Measurements from ENCODE around the gene JAG2.

Gene JAG2

DNA sequence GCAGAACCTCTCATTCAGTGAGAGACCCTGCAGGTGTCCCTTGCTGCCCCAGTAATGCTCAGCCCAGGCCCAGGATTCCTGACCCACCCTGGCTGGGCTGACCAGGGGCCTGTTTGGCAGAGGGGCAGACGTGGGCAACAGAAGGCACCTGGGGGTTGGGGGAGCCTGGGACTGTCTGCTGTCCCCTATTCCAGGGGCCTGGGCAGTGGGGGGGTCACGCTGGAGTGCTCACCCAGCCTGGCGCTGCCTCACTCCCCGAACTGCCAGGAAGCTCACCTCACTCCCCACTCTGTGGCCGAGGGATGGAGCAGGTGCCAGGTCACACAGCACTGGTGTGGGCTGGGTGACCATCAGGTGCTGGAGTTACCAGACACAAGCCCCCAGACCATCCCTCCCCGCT, 35.1 kb upstream of the JAG2 start:
- in situ Hi-C loops (cut with HindIII; ENCODE audit: low sequenced_read_pairs): no loop called here

DNA sequence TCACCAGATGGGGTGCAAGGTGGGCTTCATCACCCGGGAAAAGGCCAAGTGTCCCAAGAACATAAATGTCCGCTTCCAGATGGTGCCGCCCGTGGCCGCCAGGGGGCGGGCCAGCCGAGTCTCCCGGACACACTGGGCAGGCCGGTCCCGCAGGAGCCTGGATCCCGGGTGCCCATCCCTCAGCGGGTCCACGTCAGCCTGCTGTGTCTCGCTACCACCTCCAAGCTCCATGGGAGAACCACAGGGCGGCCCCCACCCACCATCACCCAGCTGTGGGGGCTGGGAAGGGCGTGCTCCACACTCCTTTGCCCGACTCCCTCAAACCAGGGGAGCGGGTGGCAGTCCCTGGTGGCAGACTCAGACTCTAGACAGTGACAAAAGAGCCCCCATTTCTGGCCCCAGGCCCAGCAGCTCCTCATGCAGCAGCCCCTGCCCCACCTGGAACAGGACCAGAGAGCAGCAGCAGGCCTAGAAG, 34.5 kb upstream of the JAG2 start:
- in situ Hi-C loops (cut with HindIII; ENCODE audit: low sequenced_read_pairs): no loop called here

- in situ Hi-C loops (cut with HindIII; ENCODE audit: low sequenced_read_pairs): no loop called here
Observed at GRCh38 chr14:105201925-105202513, 33.4 kb upstream of the JAG2 start.

DNA sequence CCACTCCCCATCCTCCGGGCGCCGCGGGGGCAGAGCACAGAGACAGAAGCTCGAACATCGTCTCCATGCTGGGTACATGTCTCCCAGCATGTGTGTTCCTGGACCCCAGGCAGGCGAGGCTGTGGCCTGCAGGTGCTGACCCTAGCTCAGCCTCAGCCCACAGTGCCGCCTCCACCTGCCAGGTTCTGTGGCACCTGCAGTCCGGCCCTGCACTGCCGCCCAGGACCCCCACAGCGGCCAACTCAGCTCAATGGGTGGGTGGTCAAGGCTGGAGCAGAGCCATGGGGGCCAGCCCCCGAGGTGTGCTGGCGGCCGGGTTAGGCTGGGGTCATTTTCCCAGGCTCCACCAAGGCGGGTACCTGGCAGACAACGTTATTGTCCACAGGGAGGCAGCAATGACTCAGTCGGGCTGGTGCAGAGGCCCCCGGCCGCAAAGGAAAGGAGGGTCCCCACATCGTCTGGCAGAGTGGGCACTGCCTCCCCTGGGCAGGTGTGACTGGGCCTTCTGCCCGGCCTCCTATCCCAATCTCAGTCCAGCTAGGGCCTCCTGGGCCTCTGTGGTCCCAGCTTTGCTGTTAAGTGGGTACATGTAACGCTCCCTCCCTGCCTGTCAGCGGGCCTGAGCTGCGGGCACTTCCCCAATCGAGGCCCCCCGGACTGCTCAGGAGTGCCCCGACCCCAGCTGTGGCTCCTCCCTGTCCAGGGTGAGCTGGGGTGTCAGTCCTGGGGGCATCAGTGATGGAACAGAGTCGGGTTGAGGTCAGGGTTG, 32.8 kb upstream of the JAG2 start:
- in situ Hi-C loops (cut with HindIII; ENCODE audit: low sequenced_read_pairs): no loop called here

DNA sequence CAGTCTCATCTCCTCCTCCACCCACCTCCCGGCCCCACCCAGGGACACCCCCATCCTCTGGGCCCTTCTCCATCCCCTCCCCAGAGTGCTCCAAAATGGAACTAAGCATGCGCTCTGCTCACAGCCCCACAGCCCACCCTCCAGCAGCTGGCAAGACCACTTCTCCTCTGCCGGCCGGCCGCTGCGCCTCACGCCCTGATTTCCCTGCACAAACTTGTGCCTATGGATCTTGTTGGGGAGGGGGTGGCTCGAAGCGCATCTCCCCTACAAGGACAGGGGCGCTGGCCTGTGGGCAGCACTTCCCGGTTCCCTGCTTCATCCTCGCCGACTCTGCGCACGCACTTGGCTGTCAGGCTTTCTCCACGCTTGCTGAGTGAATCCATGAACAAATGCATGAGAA, 32.1 kb upstream of the JAG2 start:
- in situ Hi-C loops (cut with HindIII; ENCODE audit: low sequenced_read_pairs): no loop called here

DNA sequence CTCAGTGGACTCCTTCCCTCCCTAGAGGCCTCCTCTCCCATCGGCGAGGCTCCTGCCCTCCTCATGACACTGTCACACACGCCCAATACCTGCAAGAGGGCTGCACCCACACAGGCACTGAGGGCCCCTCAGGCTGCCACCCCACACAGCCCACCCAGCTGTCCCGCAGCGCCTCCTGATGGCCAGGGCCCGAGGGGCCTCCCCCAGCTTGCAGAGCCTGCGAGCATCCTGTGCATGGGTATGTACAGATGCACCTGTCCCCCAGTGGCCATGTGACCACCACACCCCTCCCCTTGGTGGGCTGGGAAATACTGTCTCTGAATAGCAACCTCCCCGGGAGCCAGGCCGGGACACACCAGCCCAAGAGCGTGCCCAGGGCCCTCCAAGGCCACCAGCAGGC, 31.5 kb upstream of the JAG2 start:
- in situ Hi-C loops (cut with HindIII; ENCODE audit: low sequenced_read_pairs): no loop called here

DNA sequence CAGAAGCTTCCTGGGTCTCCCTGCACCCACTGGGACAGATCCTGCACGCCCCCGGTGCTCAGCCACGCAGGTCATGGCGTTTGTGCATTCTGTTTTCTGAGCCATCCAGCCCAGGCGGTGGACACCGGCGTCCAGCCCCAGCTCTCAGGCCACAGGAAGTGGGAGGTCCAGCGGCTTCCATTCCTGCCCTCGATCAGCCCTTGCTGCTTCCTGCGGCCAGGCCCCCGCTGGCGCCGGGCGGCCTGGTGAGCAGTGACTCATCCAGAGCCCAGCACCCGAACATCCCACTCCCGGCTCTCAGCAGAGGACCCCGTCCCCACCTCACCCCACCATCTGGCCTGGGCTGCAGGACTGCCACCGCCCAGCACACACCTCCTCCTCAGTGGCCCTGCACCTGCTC, 30.5 kb upstream of the JAG2 start:
- in situ Hi-C loops (cut with HindIII; ENCODE audit: low sequenced_read_pairs): no loop called here

GRCh38 chr14:105198588-105198987, 30.0 kb upstream of the JAG2 start:
- in situ Hi-C loops (cut with HindIII; ENCODE audit: low sequenced_read_pairs): no loop called here

DNA sequence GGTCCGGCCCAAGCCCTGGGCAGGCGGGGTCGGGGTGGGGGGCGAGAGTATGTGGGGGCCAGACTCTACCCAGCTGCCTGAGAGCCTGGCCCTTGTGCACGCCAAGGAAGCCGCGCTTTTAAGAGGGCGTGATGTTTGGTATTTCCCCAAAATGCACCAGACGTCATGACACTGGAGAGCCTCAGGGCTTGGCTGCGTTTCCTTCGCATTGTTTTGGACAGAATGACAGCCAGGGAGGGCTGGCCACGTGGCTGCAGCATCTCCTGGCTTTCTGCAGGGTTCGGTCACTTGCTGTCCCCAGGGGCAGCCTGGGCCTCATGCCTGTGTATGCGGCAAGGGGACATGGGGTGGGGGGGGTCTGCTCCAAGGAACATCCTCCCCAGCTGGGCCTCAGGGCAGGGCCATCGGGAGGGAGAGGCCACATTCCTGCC, 28.6 kb upstream of the JAG2 start:
- in situ Hi-C loops (cut with HindIII; ENCODE audit: low sequenced_read_pairs): no loop called here

DNA sequence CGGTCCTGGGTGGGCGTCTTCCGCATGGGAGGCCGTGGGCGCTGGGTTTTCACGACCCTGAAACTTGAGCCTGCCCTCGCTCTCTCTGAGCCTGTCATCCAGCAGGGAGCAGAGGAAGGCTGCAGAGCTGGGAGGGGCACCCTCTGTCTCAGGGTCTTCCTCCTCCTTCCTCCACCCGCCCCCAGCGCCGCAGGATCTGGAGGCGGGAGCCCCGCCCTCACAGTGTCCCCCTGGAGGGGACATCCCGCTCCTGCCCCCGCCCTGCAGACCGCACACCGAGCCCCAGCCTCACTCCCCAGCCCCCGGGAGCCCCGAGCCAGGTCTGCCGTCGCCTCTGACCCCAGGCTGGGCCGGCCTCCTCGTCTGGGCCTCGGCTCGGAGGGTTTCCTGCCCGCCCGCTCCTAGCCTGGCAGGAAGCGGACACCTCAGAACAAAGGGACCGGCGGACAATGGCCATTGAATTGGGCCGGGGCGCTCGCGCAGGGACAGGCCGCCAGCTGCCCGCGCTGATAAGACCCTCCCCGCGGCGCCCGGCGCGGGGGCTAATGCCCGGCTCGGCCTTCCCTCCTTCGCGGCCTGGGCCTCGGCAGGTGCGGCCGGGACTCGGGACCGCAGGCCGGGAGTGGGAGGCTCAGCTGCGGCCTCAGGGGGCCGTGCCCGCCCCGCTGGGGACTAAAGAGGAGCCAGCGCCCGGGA, 27.8 kb upstream of the JAG2 start:
- in situ Hi-C loops (cut with HindIII; ENCODE audit: low sequenced_read_pairs): no loop called here

DNA sequence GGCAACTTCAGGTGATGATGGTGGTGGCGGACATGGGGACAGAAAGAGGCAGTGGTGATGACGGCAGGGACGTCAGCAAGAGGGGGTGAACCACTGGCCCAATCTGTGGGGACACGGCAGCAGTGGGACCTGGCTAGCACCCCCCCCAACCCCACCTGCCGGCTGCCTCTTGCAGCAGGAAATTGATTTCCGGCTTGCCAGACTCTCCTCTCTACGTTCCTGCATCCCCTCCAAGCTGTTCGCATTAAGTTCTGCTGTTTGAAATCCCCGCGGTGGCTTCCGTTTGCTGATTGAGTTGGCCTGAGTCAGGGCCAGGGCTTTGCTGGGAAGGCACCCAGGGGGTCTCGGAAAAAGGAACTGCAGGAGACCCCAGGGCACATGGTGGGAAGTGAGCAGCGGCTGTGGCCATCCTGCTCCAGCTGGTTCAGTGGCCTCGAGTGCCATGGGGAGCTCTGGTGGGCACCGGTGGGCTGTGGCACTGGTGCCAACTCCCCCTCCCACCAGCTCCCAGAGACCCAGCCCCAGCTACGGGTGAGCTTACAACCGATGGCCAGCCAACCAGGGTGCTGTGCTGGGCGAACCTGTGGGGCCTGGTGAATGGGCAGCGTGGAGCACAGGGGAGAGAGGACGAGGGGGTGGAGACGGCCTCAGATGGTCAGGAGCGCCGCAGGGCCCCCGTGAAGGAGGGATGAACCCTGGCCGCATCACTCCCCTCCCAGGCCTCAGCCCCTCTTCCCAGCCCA, 27.1 kb upstream of the JAG2 start:
- in situ Hi-C loops (cut with HindIII; ENCODE audit: low sequenced_read_pairs): no loop called here

DNA sequence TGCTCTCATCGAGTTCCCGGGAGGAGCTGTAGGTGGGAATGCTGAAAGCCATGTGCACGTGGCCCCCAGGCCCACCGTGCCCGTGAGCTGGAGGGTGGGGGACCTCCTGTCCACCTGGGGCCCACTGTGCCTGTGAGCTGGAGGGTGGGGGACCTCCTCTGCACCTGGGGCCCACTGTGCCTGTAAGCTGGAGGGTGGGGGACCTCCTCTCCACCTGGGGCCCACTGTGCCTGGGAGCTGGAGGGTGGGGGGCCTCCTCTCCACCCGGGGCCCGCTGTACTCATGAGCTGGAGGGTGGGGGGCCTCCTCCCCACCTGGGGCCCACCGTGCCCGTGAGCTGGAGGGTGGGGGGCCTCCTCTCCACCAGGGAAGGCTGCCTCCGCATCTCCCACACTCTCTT, 26.5 kb upstream of the JAG2 start:
- in situ Hi-C loops (cut with HindIII; ENCODE audit: low sequenced_read_pairs): no loop called here

GRCh38 chr14:105193916-105194782, 25.6 kb upstream of the JAG2 start:
- in situ Hi-C loops (cut with HindIII; ENCODE audit: low sequenced_read_pairs): no loop called here

DNA sequence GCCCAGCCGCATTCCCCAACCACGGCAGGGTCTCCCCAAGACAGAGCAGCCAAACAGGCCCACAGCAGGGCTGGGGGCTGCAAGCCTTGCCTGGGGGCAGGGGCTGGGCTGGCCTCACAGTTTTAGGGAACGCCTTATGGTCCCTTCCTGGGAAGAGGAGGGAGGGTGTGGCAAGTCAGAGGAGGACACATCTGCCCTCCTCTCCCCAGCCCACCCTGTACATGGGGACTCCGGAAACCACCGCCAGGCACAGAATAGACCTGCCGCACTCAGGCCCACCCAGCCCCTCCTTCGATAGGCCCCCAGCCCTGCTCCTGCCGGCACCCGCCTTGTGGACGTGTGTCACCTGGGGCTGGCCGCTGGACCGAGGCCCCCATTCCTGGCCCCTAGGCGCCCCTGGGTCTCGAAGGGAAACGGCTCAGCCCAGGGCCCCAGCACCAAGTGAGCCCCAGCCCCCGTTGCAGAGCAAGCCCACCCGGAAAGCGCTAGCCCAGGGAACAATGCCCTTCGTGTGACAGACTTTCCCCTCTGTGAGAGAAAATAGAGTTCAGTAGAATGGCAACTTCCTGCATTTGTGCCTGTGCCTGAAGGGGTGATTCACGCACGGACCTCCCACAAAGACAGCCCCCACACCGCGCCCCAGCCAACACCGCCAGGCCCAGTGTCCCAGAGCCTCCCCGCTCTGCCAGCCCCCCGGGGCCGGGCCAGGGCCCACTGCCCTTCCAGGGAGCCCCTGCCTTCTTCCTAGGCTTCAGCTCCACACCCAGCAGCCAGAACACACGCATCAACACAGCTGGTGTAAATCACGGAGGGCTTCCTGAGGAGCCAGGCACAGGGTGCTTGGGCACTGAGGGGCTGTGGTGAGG, 24.5 kb upstream of the JAG2 start:
- in situ Hi-C loops (cut with HindIII; ENCODE audit: low sequenced_read_pairs): no loop called here

DNA sequence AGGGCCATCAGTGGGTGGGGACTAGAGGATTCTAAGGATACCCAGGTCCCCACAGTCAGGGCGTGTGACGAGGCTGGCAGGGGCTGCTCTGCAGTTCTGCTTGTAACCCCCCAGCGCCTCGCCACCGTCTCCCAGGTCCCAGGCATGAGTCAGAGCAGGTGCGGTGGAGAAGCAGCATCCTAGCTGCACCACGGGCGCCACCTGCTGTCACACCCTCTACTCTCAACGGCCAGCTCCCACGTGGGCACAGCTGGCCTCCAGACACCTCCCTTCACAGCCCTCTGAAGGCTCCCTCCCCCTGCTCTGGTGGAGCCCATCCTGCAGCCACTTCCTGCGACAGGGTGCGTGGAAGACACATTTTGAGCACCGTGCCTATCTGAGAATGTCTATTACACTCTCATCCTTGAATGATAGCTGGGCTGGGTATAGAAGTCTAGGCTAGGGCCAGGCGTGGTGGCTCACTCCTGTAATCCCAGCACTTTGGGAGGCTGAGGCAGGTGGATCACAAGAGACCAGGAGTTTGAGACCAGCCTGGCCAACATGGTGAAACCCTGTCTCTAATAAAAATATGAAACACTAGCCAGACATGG, 19.5 kb upstream of the JAG2 start:
- in situ Hi-C loops (cut with HindIII; ENCODE audit: low sequenced_read_pairs): no loop called here

DNA sequence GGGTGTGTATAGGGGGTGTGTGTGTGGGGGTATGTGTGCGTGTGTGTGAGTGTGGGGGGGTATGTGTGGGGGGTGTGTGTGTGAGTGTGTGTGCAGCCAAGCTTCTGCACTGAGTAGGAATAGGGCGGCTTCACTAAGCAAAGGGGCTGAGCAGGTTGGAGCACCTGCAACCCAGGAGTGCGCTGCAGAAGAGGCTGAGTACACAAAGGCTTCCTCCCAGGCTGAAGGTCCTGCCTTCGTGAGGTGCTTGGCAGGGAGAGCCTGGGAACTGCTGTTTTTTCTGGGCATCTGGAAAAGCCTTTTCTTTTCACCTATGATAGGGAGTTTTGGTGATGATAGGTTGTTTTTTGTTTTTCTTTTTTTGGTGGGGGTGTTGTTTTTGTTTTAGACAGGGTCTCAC, 18.5 kb upstream of the JAG2 start:
- in situ Hi-C loops (cut with HindIII; ENCODE audit: low sequenced_read_pairs): no loop called here

GRCh38 chr14:105185973-105186372, 17.4 kb upstream of the JAG2 start:
- in situ Hi-C loops (cut with HindIII; ENCODE audit: low sequenced_read_pairs): no loop called here

DNA sequence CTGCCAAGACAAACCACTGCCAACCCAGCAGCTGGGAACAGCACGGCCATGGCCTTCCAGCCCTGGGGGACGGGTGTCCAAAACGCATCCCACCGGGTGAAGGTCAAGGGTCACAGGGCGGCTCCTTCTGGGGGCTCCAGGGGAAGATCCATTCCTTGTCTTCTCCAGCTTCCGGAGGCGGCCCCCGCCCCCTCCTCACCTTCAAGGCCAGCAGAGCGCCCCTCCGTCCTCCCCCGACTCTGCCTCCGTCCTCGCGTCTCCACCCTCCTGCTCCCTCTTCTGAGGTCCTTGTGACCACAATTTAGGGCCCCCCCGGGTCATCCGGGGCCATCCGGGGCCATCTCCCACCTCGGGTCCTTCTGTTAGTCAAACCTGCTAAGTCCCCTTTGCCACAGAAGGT, 16.4 kb upstream of the JAG2 start:
- in situ Hi-C loops (cut with HindIII; ENCODE audit: low sequenced_read_pairs): no loop called here

DNA sequence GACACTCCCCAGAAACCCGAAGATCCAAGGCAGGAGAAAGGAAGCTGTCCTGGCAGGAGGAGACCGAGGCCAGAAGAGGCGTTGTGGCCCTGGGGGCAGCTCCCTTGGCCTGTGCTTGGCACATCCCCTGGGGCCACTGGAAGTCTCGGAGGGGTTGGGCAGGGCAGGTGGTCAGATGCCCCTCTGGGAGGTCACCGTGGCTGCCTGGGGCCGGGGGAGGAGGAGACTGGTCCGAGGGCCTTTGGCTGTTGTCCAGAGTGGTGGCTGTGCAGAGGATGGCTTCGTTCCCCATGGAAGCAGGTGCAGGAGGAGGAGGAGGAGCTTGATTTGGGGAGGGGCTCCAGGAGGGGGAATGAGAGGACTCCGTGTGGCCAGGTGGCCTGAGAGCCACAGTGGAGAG, 15.9 kb upstream of the JAG2 start:
- in situ Hi-C loops (cut with HindIII; ENCODE audit: low sequenced_read_pairs): no loop called here
